HepG2 (cell line): ENCODE measurements around the gene MYH7B. TPM values are rescaled to one million over a fixed set of nuclear protein-coding genes. Genes with fewer than 3 reads are reported as not detected.

Experiments
- DRAP1 ChIP-seq: IDR thresholded peaks from 2 replicates; pipeline ENCODE4 v1.6.1; 2016; ENCODE audit warnings: missing genetic modification reagents, missing compliant biosample characterization
- HINFP ChIP-seq: sonication (generic); formaldehyde crosslinking; IDR thresholded peaks from 2 replicates; pipeline ENCODE4 v1.4.0; 2020; ENCODE audit warnings: low read depth, mild to moderate bottlenecking, missing genetic modification reagents
- JUND ChIP-seq: sonication (generic); formaldehyde crosslinking; IDR thresholded peaks from 2 replicates; pipeline ENCODE4 v1.8.0; 2022; ENCODE audit warnings: mild to moderate bottlenecking, missing genetic modification reagents
- NR2C2 ChIP-seq: sonication (generic); formaldehyde crosslinking; IDR thresholded peaks from 2 replicates; pipeline ENCODE4 v1.4.0; 2020; ENCODE audit warnings: missing genetic modification reagents, mild to moderate bottlenecking, moderate library complexity, borderline replicate concordance
- PAF1 ChIP-seq: IDR thresholded peaks from 2 replicates; pipeline ENCODE4 v1.6.1; 2016; ENCODE audit warnings: missing genetic modification reagents, missing compliant biosample characterization
- PAWR ChIP-seq: sonication (generic); formaldehyde crosslinking; IDR thresholded peaks from 2 replicates; pipeline ENCODE4 v1.4.0; 2020; ENCODE audit warnings: missing genetic modification reagents, mild to moderate bottlenecking, borderline replicate concordance
- RBM22 ChIP-seq: fragments of 200-400 bp; formaldehyde crosslinking; optimal IDR thresholded peaks from 2 replicates; pipeline ENCODE3; 2017; ENCODE audit warnings: mild to moderate bottlenecking, low read length, moderate library complexity
- RELA ChIP-seq: sonication (generic); formaldehyde crosslinking; IDR thresholded peaks from 2 replicates; pipeline ENCODE4 v1.4.0; 2020; ENCODE audit warnings: missing genetic modification reagents
- ZNF280D ChIP-seq: sonication (generic); formaldehyde crosslinking; IDR thresholded peaks from 2 replicates; pipeline ENCODE4 v1.5.1; 2020; ENCODE audit warnings: mild to moderate bottlenecking, missing genetic modification reagents
- ZNF3 ChIP-seq: IDR thresholded peaks from 2 replicates; pipeline ENCODE4 v1.7.0; 2017; ENCODE audit warnings: inconsistent platforms
- ZNF383 ChIP-seq: sonication (generic); formaldehyde crosslinking; IDR thresholded peaks from 2 replicates; pipeline ENCODE4 v1.4.0; 2020; ENCODE audit warnings: missing genetic modification reagents, mild to moderate bottlenecking, borderline replicate concordance
- ZNF552 ChIP-seq: sonication (generic); formaldehyde crosslinking; IDR thresholded peaks from 2 replicates; pipeline ENCODE4 v1.9.0; 2022; ENCODE audit warnings: missing genetic modification reagents, mild to moderate bottlenecking, borderline replicate concordance
- polyA plus RNA-seq, 8 experiments: library from polyadenylated mRNA; depleted of rRNA in 3 of 8; stranded (reverse) in 7 of 8; unstranded in 1 of 8; fragments of >200 nt; fragmentation: Illumina TruSeq in 4 of 8; extraction: Trizol in 4 of 8; gene quantifications; 2 replicates each; pipeline versions ENCODE4 v1.2.1 to v1.2.3, GENCODE V29; 2011 to 2016; ENCODE audit warnings: low read depth in 4 of 8, missing spikeins in 1 of 8, mixed read lengths in 1 of 8; ENCODE audit not compliant: insufficient read depth in 1 of 8
- total RNA-seq, 5 experiments: library from RNA; depleted of rRNA; stranded (reverse); fragments of >200 nt; fragmentation: Illumina TruSeq; extraction: Trizol; gene quantifications; 2 replicates each; pipeline ENCODE4 v1.2.3, GENCODE V29; 2016; ENCODE audit warnings: low read depth in 1 of 5
- TF ChIP-seq, protein P1 (sequence below): sonication (generic); formaldehyde crosslinking; IDR thresholded peaks from 2 replicates; pipeline ENCODE4 v1.5.0; 2020; ENCODE audit warnings: mild to moderate bottlenecking, missing genetic modification reagents
- TF ChIP-seq, protein P2 (sequence below): sonication (generic); formaldehyde crosslinking; IDR thresholded peaks from 2 replicates; pipeline ENCODE4 v1.5.1; 2020; ENCODE audit warnings: mild to moderate bottlenecking, missing genetic modification reagents, borderline replicate concordance
- TF ChIP-seq, protein P3 (sequence below): sonication (generic); formaldehyde crosslinking; IDR thresholded peaks from 2 replicates; pipeline ENCODE4 v1.8.0; 2022; ENCODE audit warnings: missing genetic modification reagents, low read depth, mild to moderate bottlenecking, borderline replicate concordance

Gene MYH7B
- total and polyA plus RNA-seq, 2 of the 13 experiments (the other 11 are each of a cell fraction or from before 2014, with no cell fraction given) = 0.05 to 0.20 TPM

DNA sequence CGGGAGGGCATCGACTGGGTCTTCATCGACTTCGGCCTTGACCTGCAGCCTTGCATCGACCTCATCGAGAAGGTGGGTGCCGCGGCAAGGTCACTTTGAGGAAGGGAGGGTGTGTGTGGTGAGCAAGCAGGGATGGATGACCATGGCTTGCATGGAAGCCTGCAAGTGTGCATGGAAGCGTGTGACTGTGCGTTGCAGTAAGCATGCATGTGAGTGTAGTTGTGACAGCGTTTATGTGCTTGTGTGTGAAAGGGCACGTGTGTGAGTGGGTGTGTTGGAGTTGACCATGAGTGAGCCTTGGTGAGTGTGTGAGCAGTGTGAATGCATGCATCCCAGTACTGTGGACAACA lies 32.5 kb downstream of the MYH7B start (continued):
- TF ChIP-seq ZNF280D (CRISPR knock-in tag) (no peak), RELA (CRISPR knock-in tag) (no peak), ZNF3 (CRISPR knock-in tag) (no peak), ZNF383 (no peak), ZNF552 (CRISPR knock-in tag) (no peak), PAWR (CRISPR knock-in tag) (no peak), RBM22 (no peak), NR2C2 (CRISPR knock-in tag) (no peak), HINFP (CRISPR knock-in tag) (no peak), DRAP1 (CRISPR knock-in tag) (no peak), JUND (CRISPR knock-in tag) (no peak), PAF1 (CRISPR knock-in tag) (peak; percentile 95)
- TF ChIP-seq, protein P1, sequence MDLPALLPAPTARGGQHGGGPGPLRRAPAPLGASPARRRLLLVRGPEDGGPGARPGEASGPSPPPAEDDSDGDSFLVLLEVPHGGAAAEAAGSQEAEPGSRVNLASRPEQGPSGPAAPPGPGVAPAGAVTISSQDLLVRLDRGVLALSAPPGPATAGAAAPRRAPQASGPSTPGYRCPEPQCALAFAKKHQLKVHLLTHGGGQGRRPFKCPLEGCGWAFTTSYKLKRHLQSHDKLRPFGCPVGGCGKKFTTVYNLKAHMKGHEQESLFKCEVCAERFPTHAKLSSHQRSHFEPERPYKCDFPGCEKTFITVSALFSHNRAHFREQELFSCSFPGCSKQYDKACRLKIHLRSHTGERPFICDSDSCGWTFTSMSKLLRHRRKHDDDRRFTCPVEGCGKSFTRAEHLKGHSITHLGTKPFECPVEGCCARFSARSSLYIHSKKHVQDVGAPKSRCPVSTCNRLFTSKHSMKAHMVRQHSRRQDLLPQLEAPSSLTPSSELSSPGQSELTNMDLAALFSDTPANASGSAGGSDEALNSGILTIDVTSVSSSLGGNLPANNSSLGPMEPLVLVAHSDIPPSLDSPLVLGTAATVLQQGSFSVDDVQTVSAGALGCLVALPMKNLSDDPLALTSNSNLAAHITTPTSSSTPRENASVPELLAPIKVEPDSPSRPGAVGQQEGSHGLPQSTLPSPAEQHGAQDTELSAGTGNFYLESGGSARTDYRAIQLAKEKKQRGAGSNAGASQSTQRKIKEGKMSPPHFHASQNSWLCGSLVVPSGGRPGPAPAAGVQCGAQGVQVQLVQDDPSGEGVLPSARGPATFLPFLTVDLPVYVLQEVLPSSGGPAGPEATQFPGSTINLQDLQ (CRISPR knock-in tag) = no peak
- TF ChIP-seq, protein P2, sequence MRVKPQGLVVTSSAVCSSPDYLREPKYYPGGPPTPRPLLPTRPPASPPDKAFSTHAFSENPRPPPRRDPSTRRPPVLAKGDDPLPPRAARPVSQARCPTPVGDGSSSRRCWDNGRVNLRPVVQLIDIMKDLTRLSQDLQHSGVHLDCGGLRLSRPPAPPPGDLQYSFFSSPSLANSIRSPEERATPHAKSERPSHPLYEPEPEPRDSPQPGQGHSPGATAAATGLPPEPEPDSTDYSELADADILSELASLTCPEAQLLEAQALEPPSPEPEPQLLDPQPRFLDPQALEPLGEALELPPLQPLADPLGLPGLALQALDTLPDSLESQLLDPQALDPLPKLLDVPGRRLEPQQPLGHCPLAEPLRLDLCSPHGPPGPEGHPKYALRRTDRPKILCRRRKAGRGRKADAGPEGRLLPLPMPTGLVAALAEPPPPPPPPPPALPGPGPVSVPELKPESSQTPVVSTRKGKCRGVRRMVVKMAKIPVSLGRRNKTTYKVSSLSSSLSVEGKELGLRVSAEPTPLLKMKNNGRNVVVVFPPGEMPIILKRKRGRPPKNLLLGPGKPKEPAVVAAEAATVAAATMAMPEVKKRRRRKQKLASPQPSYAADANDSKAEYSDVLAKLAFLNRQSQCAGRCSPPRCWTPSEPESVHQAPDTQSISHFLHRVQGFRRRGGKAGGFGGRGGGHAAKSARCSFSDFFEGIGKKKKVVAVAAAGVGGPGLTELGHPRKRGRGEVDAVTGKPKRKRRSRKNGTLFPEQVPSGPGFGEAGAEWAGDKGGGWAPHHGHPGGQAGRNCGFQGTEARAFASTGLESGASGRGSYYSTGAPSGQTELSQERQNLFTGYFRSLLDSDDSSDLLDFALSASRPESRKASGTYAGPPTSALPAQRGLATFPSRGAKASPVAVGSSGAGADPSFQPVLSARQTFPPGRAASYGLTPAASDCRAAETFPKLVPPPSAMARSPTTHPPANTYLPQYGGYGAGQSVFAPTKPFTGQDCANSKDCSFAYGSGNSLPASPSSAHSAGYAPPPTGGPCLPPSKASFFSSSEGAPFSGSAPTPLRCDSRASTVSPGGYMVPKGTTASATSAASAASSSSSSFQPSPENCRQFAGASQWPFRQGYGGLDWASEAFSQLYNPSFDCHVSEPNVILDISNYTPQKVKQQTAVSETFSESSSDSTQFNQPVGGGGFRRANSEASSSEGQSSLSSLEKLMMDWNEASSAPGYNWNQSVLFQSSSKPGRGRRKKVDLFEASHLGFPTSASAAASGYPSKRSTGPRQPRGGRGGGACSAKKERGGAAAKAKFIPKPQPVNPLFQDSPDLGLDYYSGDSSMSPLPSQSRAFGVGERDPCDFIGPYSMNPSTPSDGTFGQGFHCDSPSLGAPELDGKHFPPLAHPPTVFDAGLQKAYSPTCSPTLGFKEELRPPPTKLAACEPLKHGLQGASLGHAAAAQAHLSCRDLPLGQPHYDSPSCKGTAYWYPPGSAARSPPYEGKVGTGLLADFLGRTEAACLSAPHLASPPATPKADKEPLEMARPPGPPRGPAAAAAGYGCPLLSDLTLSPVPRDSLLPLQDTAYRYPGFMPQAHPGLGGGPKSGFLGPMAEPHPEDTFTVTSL (CRISPR knock-in tag) = no peak
- TF ChIP-seq, protein P3, sequence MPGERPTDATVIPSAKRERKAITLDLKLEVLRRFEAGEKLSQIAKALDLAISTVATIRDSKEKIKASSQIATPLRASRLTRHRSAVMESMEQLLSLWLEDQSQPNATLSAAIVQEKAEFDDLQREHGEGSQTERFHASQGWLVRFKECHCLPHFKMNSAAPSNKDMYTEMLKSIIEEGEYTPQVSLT (CRISPR knock-in tag) = no peak
